Stimulated activated CD4-positive, alpha-beta T cell treated with anti-CD3 and anti-CD28 coated beads, Interleukin-12 subunit alpha, Interleukin-12 subunit beta, amount 100 ng/mL, for 4 hours (primary cell): ENCODE data around the gene PTPRN.
"Not testable (repeated sequence)": the region's sequence is repeated elsewhere in the genome, so short reads cannot be mapped to it uniquely, and the experiment has no call there.

ENCODE experiments used
- DNase-seq: peaks from one replicate; pipeline ENCODE4 v3.0.0-alpha.2; 2020

Gene PTPRN

DNA sequence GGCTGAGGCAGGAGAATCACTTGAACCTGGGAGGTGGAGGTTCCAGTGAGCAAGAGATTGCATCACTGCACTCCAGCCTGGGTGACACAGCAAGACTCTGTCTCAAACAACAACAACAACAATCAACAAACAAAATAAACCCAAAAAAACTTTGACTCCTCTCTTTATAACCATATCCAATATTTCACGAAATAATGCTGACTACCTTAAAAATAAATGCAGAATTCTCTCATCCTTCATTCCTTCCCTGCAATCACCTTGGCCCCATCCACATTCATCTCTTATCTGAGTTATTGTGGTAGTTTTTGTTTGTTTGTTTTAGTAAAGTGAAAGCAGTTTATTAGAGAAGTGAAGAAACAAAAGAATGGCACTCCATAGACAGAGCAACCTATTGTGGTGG is 3.2 kb downstream of the PTPRN start:
- DNase-seq: no peak

DNA sequence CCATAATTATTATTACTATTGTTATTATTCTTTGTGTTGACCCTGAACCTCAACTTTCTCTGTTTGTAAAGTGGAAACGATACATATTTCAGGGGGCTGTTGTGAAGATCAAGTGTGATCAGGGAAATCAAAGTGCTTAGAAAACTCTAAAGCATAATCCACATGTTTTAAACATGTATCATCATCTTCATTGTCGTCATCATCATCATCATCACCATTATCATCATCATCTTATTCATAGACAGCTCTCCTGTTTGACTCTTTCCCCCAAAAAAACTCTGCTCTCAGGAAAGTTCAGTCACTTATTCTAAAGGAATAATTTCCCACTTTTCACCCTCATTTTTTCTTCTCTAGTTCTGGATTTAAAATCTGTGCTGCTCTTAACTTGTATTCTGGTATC is 5.0 kb downstream of the PTPRN start:
- DNase-seq: no peak

DNA sequence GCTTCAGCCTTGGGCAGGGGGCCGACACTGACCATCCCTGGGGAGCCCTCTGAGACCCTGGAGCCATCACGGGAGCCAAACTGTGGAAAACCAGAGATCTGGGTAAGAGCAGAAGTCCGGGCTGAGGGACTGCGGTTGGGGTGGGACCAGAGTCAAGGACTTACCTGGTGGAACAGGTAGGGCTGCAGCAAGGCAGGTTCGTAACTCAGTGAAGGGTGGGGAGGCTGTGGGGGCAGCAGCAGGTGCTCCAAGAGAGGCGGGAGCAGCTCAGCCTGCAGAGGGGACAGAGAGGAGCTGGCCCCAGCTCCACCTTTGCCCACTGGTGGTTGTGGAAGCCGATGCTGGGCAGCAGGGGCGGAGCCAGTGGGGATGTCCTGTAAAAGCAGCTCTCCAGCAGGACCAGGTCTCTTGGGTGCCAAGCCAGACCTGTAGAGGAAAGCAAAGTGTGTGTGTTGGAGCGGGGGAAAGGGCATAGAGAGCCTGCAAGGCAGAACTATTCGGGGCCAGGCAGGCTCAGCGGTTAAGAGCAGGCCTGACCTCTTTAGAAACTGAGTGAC is 6.7 kb downstream of the PTPRN start:
- no peak for DNase-seq

DNA sequence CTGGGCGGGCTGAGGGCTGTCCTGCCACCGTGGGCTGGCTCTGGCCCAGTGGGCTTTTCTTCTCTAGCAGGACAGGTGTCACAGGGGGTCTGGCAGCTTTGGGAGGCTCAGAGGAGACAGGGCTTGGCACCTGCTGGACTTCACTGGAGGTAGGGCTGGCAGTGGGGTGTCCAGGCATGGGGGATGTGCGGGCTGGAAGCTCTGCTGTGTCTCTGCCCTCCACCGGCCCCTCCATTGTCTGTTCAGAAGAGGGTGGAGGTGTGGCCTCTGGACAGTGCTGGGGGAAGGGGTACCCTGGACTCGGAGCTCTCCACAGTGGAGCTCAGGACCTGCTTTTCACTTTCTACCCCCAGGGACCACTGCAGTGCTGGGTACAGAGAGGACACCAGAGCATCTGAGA is 9.2 kb downstream of the PTPRN start:
- DNase-seq: no peak

DNA sequence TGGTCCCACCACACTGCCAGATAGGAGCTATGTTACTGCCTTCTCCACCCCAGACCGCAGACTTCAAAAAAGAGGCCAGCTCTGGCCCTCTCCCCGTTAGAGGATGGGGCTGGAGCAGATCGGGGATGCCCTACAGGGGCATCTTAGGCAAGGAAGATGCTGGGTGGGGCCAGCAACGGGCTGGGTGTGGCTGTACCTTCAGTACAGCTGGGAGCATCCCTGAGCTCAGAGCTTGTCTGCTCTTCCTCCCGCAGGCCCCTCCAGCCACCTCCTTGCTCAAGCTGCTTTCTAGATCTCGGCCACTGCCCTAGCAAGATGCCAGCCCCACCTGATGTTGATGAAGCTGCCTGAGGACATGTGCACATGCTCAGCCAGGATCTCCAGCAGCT is 9.8 kb downstream of the PTPRN start:
- no peak for DNase-seq

DNA sequence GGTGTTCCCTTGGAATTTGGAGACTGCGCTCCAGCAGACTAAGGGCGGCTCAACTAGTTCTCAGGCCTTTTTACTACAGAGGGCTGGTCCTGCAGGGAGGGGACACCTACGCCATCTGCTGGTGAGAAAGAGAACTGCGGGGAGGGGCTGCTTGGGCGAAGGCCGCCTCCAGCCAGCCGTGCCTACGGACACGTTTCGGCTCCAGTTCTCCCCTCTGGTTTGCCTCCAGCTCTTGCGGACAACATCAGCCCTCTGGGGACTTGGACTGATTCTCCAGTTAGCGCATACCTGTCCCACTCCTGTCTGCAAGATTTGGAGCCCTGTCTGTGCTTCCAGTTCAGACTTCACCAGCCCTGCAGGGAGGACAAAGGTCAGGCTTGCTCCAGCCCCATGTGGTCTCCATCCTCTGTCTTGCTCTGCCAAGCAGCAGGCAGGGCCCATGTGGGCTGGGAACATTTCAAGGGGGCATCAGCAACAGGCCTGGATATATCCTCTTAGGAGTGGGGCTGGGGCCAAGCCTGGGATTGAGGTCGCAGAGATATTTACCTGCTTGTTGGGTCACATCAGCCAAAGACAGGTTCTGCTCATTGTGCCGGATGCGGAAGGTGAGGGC is 10.3 kb downstream of the PTPRN start:
- DNase-seq: peak; percentile 87

DNA sequence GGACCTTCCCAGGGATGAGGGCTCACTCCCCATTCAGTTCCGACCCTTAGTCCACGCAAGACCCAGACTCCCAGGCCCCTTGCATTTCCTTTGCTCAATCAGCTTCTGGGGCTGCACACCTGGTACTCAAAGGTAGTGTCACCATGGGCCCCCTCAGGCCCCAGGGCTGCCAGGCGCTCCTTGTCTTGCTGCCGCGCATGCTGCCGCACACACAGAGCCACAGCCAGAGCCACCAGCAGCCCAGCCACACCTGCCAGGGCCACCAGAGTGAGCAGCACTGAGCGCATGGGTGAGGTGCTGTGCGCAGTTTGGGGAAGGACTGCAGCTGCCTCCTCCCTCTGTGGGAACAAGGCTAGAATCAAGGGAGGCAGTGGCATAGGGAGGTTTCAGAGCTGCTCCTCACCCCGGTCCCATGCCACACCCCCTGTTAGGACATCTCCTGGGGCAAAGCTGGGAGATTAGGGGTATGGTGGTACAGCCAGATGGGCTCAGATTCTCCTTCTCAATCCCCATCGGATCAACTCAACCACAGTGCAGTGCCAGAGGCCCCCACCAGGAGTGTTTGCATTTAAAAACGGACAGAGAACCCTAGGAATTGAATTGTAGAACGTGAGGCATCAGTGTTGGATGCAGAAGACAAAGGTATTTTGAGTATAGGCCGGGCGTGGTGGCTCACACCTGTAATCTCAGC is 11.3 kb downstream of the PTPRN start:
- no peak for DNase-seq

DNA sequence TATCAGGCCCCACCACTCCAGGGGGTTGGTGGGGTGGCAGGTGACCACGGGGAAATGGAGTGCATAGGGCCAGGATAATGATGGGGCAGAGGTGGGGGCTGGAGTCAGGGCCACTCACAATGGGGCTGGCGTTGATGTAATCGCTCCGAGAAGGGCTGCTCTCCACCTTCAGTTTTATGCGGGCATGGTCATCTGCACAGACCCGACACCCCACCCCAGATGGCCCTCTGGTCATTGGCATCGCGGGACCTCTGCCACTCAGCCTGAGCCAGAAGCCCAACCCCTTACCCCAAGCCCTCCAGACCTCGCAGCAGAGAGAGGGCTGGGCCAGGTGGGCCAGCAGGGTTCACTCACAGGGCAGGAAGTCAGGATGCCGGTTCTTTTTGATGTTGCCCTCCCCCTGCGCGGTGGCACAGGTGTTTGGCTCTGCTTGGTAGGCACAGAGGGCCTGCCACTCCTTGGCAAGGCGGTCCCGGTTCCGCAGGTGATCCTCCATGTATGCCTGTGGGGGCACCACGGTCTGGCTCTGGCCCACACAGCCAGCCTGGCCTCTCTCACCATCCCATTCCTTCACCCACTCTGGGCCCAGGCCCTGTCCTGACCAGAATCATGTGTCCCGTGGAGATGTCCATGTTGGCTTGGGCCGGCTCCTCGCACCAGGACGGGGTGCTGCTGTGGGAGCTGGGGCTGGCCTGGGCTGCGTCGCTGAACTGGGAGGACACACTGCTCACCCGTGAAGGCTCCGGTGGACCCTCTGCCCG is 12.4 kb downstream of the PTPRN start:
- no peak for DNase-seq

DNA sequence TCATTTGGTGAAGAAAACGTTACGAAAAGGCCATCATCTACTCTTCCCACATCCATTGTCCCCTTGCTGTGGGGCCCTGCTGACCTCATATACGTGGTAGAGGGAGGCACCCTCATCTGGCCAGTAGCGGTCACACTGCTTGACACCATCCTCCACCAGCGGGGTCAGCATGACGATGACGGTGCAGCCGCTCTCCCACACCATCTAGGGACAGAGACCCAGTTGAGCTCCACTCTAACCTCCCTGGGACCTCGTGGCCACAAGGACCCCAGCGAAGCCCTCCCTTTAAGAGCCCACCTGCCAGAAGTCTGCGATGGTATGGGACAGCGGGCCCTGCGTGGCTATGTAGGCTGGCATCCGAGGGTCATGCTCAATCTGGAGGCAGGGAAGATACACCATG is 13.1 kb downstream of the PTPRN start:
- no peak for DNase-seq

DNA sequence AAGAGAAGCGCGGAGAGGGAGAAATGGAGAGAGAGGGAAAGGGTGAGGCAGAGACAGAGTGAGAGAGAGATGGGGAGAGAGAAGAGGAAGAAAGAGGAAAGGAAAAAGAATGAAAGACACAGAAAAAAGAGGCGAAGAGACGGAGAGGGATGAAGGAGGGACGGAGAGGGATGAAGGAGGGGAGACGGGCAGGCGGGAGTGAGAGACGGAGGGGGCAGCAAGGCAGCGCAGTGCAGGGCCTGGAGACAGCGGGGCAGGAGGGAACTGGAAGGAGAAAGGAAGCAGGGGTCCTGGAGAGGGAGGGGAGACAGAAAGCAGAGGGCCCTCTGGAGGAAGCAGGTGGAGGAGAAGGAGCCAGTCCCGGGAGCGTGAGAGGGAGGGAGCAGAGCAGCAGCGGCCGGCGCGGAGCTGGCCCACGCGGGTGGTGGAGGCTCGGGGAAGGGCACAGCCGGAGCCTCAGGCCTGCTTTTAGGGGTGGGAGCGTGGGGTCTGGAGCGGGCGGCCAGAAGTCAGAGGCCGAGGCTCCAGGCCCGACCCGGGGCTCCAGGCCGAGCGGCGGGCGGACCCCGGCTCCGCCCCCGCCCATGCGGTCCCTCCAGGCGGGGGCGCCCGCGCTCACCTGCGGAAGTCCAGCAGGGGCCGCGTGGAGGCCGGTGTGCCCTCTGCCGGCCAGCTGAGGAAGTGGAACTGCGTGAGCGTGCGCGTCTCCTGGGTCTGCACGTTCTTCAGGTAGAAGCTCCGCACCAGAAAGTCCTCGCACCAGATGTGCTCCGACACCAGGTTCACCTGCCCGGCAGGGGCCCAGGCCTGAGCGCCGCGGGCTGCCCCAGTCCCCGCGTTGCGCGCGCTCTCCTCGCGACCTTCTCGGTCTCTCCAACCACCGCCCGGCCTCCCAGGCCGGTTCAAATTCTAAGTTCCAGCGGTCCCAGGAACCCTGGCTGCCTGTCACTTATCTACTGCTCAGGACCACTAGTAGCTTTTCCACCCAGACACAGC is 14.5 kb downstream of the PTPRN start:
- DNase-seq: peak; percentile 89

DNA sequence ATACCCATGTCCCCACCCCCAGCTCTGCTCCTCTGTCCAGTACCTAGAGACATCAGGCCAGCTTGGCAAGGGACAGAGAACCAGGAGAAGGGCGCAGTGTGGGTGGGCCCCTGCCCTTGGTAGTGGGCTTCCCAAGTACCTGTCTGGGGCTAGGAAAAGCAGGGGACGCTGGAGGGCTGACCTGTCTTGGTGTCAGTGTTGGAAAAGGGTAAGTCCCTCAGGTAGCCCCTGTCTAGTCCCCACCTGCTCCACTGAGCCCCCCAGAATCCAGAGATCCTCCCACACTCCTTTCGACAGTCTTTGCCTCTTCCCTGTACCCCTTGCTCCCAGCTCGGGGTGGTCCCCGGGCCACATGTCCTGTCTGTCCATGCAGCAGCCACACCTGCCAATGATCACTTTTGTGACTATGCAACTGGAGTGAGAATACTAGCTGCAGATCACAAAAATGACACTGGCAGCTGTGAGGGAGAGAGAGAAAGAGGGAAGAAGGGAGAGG is 15.4 kb downstream of the PTPRN start:
- no peak for DNase-seq

DNA sequence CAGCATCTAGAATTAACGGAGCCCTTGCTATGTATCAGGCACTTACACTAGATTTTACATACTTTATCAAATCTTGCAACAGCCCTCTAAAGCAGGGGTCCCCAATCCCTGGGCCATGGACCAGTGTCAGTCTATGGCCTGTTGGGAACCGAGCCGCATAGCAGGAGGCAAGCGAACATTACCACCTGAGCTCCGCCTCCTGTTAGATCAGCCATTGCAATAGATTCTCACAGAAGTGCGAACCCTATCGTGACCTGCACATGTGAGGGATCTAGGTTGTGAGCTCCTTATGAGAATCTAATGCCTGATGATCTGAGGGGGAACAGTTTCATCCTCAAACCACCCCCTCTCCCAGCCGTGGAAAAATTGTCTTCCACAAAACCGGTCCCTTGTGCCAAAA is 16.6 kb downstream of the PTPRN start:
- no peak for DNase-seq

DNA sequence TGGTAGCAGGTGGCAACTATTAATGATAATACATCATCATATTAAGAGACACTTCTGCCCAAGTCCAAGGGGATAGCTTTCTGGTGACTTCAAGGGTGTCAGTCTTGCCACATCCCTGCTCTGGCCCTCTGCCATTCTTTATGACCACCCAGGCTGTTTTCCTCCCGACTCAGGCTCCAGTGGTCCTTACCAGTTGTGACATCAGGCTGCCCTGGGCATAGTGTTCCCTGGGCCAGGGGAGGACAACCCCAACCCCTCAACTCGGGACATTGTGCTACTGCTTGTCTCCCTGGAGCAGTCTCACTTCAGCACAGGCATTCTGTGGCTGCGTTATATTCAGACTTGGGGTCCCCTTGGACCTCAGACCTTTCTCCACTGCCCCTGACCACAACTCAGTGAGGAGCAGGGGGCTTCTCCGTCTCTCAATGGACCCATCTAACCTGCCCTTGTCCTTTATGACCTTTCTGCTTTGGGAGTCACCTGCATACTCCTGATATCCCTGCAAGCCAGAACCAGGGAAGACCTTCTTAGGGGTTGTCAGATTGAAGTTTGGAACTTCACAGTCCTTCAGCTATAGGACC is 17.2 kb downstream of the PTPRN start:
- DNase-seq: no peak

DNA sequence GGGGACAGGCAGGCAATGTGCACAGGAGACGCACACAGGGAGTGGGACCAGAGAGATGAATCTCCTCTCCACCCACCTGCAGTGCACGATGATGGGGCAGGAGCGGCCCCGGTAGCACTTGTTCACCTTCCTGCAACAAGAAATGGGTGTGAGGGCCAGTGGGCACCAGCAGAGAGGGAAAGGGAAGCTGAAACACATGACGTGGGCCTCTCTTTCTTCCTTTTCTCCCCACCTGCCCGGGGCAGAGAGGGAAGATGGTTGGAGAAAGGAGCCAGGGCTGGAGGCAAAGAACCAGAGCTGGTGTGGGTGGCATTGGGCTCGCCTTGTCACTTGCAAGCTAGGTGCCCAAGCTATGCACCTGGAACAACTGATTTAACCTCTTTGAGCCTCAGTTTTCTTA is 17.8 kb downstream of the PTPRN start:
- DNase-seq: no peak

DNA sequence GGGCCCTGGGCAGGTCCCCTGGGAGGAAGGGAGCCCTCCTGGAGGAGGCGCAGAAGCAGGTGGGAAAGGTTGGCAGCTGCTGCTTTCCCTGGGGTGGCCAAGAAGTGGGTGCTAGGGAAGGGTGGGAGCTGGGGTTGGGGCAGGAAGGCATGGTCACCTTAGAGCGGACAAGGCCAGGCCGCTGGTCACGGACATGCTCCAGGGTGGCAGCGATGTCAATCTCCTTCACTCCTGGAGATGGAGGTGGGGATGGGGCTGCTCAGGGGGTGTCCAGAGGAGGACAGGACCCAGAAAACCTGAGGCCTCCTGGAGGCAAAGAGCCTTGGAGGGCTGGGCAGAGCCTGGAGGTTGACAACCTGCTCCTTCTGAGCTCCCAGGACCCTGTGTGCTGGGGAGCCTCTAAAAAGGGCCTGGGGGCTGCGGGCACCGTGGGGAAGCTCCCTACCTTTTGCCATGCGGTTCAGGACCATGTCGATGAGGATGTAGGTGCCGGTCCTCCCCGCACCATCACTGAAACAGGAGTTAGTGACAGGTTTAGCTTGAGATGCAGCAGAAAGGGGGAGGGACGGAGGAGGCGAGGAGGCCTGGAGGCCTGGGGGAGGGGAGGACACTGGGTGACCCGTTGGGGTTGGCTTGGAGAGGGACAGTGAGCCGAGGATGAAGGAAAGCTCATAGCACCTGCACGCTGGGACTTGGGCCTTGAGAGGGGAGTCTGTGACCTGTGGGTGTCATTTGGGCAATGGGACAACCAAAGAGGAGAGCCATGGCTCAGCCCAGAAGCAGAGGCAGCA is 18.6 kb downstream of the PTPRN start:
- no peak for DNase-seq

DNA sequence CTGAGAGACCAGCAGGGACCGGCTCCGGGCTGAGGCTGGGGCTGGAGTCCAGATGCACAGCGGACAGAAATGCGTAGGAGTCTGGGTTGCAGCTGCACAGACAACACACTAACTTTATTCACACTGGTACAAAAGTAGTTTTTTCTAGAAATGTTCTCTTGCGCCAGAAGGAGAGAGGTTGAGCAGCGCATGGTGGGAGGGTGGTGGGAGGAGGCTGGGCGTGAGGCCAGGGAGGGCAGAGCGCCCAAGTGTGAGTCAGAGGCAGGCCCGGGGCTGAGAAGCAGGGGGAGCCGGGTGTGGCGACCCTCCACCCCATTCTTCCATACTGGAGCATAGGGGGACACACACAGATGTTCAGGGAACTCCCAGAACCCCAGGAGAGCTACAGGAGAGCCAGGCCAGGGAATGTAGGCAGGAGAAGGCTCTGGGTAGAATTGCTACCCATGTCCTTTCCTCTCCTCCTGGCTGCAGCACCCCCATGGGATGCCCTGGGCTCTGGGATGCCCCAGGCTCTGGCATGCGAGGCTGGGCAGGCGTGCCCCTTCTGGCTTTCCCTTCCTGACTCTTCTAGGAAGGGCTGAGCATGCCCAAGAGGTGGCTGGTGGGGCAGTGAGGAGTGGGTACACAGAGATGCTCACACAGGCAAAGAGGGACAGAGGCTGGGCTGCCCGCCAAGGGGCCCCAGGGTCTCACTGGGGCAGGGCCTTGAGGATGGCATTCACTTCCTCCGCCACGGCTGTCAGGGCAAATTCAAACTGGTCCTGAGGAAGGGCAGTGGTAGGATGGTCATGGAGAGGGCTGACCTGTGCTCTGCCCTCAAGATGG is 19.5 kb downstream of the PTPRN start:
- DNase-seq: no peak

DNA sequence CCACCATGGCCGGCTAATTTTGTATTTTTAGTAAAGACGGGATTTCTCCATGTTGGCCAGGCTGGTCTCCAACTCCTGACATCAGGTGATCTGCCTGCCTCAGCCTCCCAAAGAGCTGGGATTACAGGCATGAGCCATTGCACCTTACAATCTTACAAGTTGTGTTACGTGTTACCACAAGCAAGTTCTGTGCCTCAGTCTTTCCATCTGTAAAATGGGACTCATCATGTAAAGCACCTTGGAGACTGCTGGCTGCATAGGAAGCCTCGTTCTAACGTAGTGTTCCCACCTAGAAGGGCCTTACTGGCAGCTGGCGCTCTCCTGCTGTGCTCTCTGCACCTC is 20.0 kb downstream of the PTPRN start:
- no peak for DNase-seq

DNA sequence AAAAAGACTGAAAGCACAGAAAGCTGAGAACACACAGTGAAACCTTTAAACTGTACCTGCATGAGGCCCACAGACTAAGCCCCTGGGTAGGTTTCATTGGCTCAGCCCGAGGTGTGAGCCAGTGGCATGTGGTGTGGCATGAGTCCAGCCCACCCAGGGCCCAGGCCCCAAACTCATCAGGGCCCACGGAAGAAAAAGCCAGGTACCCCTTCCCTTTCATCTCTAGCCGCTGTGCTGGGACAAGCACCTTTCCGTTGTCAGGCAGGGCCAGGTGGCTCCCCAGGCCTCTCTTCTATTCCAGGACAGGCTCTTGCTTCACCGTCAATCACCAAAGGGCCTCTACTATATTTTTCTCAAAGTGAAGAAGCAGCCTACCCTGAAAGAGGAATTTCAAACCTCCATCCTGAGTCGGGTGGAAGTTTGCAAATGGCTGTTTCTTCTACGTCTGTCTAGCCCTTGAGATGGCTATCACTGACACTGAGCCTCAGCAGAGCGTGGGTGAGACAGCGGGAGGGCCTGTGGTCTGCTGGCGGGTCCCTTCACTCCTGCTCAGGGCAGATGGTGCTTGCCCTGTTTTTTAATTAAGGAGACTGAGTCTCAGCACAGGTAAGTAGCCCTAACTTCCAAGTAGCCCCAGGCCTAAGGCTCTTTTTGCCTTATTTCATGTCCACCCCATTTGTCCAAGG is 21.5 kb downstream of the PTPRN start:
- DNase-seq: no peak

DNA sequence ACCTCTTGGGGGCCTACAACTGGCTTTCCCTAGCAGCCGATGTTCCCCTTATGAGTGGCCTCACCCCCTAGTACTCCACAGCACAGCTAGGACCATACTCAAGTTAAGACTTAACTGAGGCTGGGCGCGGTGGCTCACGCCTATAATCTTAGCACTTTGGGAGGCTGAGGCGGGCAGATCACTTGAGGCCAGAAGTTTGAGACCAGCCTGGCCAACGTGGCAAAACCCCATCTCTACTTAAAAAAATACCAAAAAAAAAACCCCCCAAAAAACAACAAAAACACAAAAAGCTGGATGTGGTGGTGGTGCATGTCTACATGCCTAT is 22.1 kb downstream of the PTPRN start:
- not testable (repeated sequence) for DNase-seq
